Right renal pelvis (tissue), 4 donors: ENCODE results near the gene NR1I3. TPM values are rescaled to one million over a fixed set of nuclear protein-coding genes. Genes with fewer than 3 reads are reported as not detected.

Experiments used
- polyA plus RNA-seq, 4 donors: library from polyadenylated mRNA; unstranded; fragments of 120-200 nt; gene quantifications; one replicate each; pipeline ENCODE4 v1.2.1, GENCODE V29; 2013; ENCODE audit not compliant: insufficient read length in 4 of 4

Gene NR1I3
- polyA plus RNA-seq, 4 donors, result 2.0 to 4.3 (median 3.8) TPM

Other genes starting within 250 kb of the NR1I3 start
- 100 to 1,000 TPM in 1 of 4 donors, 10 to 100 TPM in 3; 81.3 to 103 (median 95.5) TPM for gene F11R, start 217.1 kb downstream of the NR1I3 start, polyA plus RNA-seq
- gene TSTD1, start 199.2 kb downstream of the NR1I3 start, polyA plus RNA-seq, result 10 to 100 TPM; 44.6 to 80.5 (median 47.9) TPM
- 10 to 100 TPM; 55.0 to 59.3 (median 56.6) TPM for gene USF1, start 192.2 kb downstream of the NR1I3 start, polyA plus RNA-seq
- gene ARHGAP30, start 168.3 kb downstream of the NR1I3 start, polyA plus RNA-seq, result 1 to 10 TPM; 1.8 to 2.3 (median 2.0) TPM
- gene NECTIN4, start 148.6 kb downstream of the NR1I3 start, polyA plus RNA-seq, result 1 to 10 TPM; 1.9 to 4.9 (median 3.4) TPM
- 10 to 100 TPM; 15.9 to 19.9 (median 18.3) TPM for gene KLHDC9, start 139.8 kb downstream of the NR1I3 start, polyA plus RNA-seq
- gene PFDN2, start 120.2 kb downstream of the NR1I3 start, polyA plus RNA-seq, result 10 to 100 TPM; 64.7 to 90.0 (median 71.0) TPM
- gene NIT1, start 120.1 kb downstream of the NR1I3 start, polyA plus RNA-seq, result 10 to 100 TPM; 47.8 to 55.3 (median 52.1) TPM
- 10 to 100 TPM; 47.2 to 59.6 (median 50.8) TPM for gene DEDD, start 105.5 kb downstream of the NR1I3 start, polyA plus RNA-seq
- gene UFC1, start 84.2 kb downstream of the NR1I3 start, polyA plus RNA-seq, result 100 to 1,000 TPM; 147 to 165 (median 159) TPM
- 10 to 100 TPM; 45.7 to 51.3 (median 51.0) TPM for gene USP21, start 78.7 kb downstream of the NR1I3 start, polyA plus RNA-seq
- gene PPOX, start 71.8 kb downstream of the NR1I3 start, polyA plus RNA-seq, result 10 to 100 TPM; 36.3 to 44.0 (median 37.4) TPM
- gene B4GALT3, start 60.7 kb downstream of the NR1I3 start, polyA plus RNA-seq, result 10 to 100 TPM; 43.6 to 46.2 (median 44.9) TPM
- gene ADAMTS4, start 39.1 kb downstream of the NR1I3 start, polyA plus RNA-seq, result 1 to 10 TPM in 2 of 4 donors, under 1 TPM in 2; 0.66 to 1.4 (median 1.0) TPM
- 100 to 1,000 TPM; 174 to 198 (median 193) TPM for gene NDUFS2, start 35.8 kb downstream of the NR1I3 start, polyA plus RNA-seq
- 10 to 100 TPM; 12.0 to 16.1 (median 15.4) TPM for gene FCER1G, start 22.9 kb downstream of the NR1I3 start, polyA plus RNA-seq
- 1 to 10 TPM in 1 of 4 donors, under 1 TPM in 2, not detected in 1; 0.13 to 6.0 (median 0.47) TPM for gene APOA2, start 14.6 kb downstream of the NR1I3 start, polyA plus RNA-seq
- 10 to 100 TPM; 14.5 to 15.5 (median 14.9) TPM for gene TOMM40L, start 12.1 kb downstream of the NR1I3 start, polyA plus RNA-seq
- 1 to 10 TPM in 2 of 4 donors, under 1 TPM in 2; 0.91 to 1.6 (median 0.98) TPM for gene PCP4L1, start 20.5 kb upstream of the NR1I3 start, polyA plus RNA-seq
- 10 to 100 TPM in 1 of 4 donors, 1 to 10 TPM in 3; 4.2 to 12.5 (median 4.6) TPM for gene MPZ, start 71.8 kb upstream of the NR1I3 start, polyA plus RNA-seq
- gene SDHC, start 76.2 kb upstream of the NR1I3 start, polyA plus RNA-seq, result 100 to 1,000 TPM; 265 to 291 (median 279) TPM
- gene CFAP126, start 129.7 kb upstream of the NR1I3 start, polyA plus RNA-seq, result 10 to 100 TPM; 11.8 to 16.8 (median 13.9) TPM